Measurements from ENCODE around the gene FNDC5. TPM values are rescaled to one million over a fixed set of nuclear protein-coding genes. Genes with fewer than 3 reads are reported as not detected.

The FNDC5 gene
- total and polyA plus RNA-seq, 10 of the 15 experiments (the other 5 are each of a cell fraction or from before 2014, with no cell fraction given), result 0.01 to 0.29 (median 0.19) TPM; not detected in 4

GRCh38 chr1:32861904-32862695, 8.6 kb downstream of the FNDC5 start:
- Histone ChIP-seq H3K27ac (ENCODE audit: control insufficient read depth, insufficient read depth) (no peak overlapping the region), H3K4me3 (no peak overlapping the region), H3K36me3 (ENCODE audit: control insufficient read depth in 2 of 2, insufficient read depth in 2 of 2, low read length in 1 of 2) (peaks cover 7 to 26% of the 10 kb centered on the region in 2 experiments), H3K4me2 (ENCODE audit: control insufficient read depth, insufficient read depth) (no peak overlapping the region), H3K9ac (ENCODE audit: control insufficient read depth, insufficient read depth, low read length) (no peak overlapping the region), H3K79me2 (ENCODE audit: control insufficient read depth, insufficient read depth, low read length) (no peaks in the 10 kb centered on the region), H3K4me1 (ENCODE audit: control insufficient read depth, insufficient read depth, low read length) (no peaks in the 10 kb centered on the region), H3K9me3 (replicated peaks; ENCODE audit: control insufficient read depth, insufficient read depth, low read length) (no peaks in the 10 kb centered on the region), H4K20me1 (ENCODE audit: control insufficient read depth, insufficient read depth) (no peaks in the 10 kb centered on the region), H3K27me3 (replicated peaks in 1 of 2; ENCODE audit: control insufficient read depth in 2 of 2, insufficient read depth in 2 of 2, low read length in 1 of 2) (no peaks in the 10 kb centered on the region), H2AFZ (ENCODE audit: control insufficient read depth, low read depth, low read length) (no peak overlapping the region)
- ChIA-PET SMC1A (ENCODE audit: uncharacterized antibody, unreplicated experiment) (interaction anchor here (1.4 to 2.8 kb wide), 3 partner anchors 9 to 39 kb away, joined by 3 to 13 read pairs (median 5); no protein-coding TSS in a partner anchor), RAD21 (ENCODE audit: unreplicated experiment) (no interaction called here), POLR2A (interaction anchor here (0.6 kb wide), 1 partner anchor 14 kb away, joined by 3 read pairs; no protein-coding TSS in a partner anchor), CTCF (interaction anchor here (0.9 to 6.5 kb wide), 5 partner anchors 10 to 110 kb away, joined by 3 to 37 read pairs (median 8); no protein-coding TSS in a partner anchor)
- DNase-seq (ENCODE audit: low read depth, low spot score), result no peak
- FAIRE-seq, result no peak
- no TSS peak for BruUV-seq (replicated peaks)
- TF ChIP-seq POLR2A (IDR thresholded peaks at IDR 0.05; ENCODE audit: low read depth, low read length), result no peak
- TF ChIP-seq MTA3 (IDR thresholded peaks at IDR 0.05; ENCODE audit: borderline replicate concordance, low read length), result no peak
- TF ChIP-seq FOXM1 (IDR thresholded peaks at IDR 0.05; ENCODE audit: low read depth, low read length), result no peak
- TF ChIP-seq SMARCA5 (IDR thresholded peaks at IDR 0.05), result no peak
- no peak for TF ChIP-seq MAX (IDR thresholded peaks at IDR 0.05; ENCODE audit: low read depth, low read length)
- no peak for TF ChIP-seq ZBTB4 (CRISPR knock-in tag; IDR thresholded peaks at IDR 0.05)
- no peak for TF ChIP-seq NR2F1 (conservative IDR thresholded peaks at IDR 0.05)
- no peak for TF ChIP-seq MYC (IDR thresholded peaks at IDR 0.05; ENCODE audit: insufficient read depth, insufficient read length, insufficient replicate concordance, low read length, severe bottlenecking)
- no peak for TF ChIP-seq POLR2AphosphoS5 (IDR thresholded peaks at IDR 0.05; ENCODE audit: low read length)
- ATAC-seq, result no peak
- in situ Hi-C loops (cut with MboI), result no loop called here
- intact Hi-C loops (cut with micrococcal nuclease; ENCODE audit: unreplicated experiment), result no loop called here
- 83% methylated on average over 3 of the region's 3 CpGs for WGBS (ENCODE audit: insufficient coverage, insufficient replicate concordance, low lambda C conversion rate, missing lambda C conversion rate)

All from GM12878 (cell line).